ENCODE results near the gene SPOCK1. TPM values are rescaled to one million over a fixed set of nuclear protein-coding genes. Genes with fewer than 3 reads are reported as not detected.

SPOCK1 gene
- total and polyA plus RNA-seq, 10 donors: 0.50 to 17.0 (median 6.6) TPM

- H3K4me3 ChIP-seq: no peak overlapping the region
- intact Hi-C loops (cut with DNase I; ENCODE audit: low total_unique reads): no loop called here
- WGBS, 5 donors: 34 to 63% (median 56%) methylated on average over 4 of the region's 4 CpGs
- H3K27me3 ChIP-seq (replicated peaks in 1 of 7): no peaks in the 10 kb centered on the region
- no peak for DNase-seq
- no peaks in the 10 kb centered on the region for H3K9me3 ChIP-seq
- H3K4me1 ChIP-seq: no peaks in the 10 kb centered on the region
- H3K36me3 ChIP-seq: no peaks in the 10 kb centered on the region
- no peak overlapping the region for H3K27ac ChIP-seq
- TF ChIP-seq CTCF (IDR thresholded peaks at IDR 0.05 in 8 of 11, conservative IDR thresholded peaks at IDR 0.05 in 3 of 11): no peak
- no peak for TF ChIP-seq POLR2A (IDR thresholded peaks at IDR 0.05)
- TF ChIP-seq POLR2AphosphoS5 (IDR thresholded peaks at IDR 0.05): no peak
Observed at GRCh38 chr5:137024044-137024443, 475.1 kb downstream of the SPOCK1 start.

GRCh38 chr5:137023371-137023770, 475.8 kb downstream of the SPOCK1 start:
- intact Hi-C loops (cut with DNase I; ENCODE audit: low total_unique reads): no loop called here
- no peak for TF ChIP-seq POLR2AphosphoS5 (IDR thresholded peaks at IDR 0.05)
- no peak for TF ChIP-seq POLR2A (IDR thresholded peaks at IDR 0.05)
- Histone ChIP-seq H3K4me1 (no peaks in the 10 kb centered on the region), H3K4me3 (no peak overlapping the region), H3K36me3 (no peaks in the 10 kb centered on the region), H3K27ac (no peak overlapping the region), H3K9me3 (no peaks in the 10 kb centered on the region), H3K27me3 (replicated peaks in 1 of 7) (no peaks in the 10 kb centered on the region)
- 74 to 89% (median 79%) methylated on average over 5 of the region's 5 CpGs for WGBS, 5 donors
- no peak for DNase-seq

- TF ChIP-seq POLR2AphosphoS5 (IDR thresholded peaks at IDR 0.05) (no peak), POLR2A (IDR thresholded peaks at IDR 0.05) (no peak), CTCF (IDR thresholded peaks at IDR 0.05 in 8 of 11, conservative IDR thresholded peaks at IDR 0.05 in 3 of 11) (no peak)
- Histone ChIP-seq H3K4me3 (no peak overlapping the region), H3K4me1 (no peaks in the 10 kb centered on the region), H3K27me3 (replicated peaks in 1 of 7) (no peaks in the 10 kb centered on the region), H3K36me3 (no peaks in the 10 kb centered on the region), H3K27ac (no peak overlapping the region), H3K9me3 (no peaks in the 10 kb centered on the region)
- DNase-seq: no peak
- 43 to 61% (median 52%) methylated on average over 2 of the region's 2 CpGs for WGBS, 5 donors
- intact Hi-C loops (cut with DNase I; ENCODE audit: low total_unique reads): no loop called here
Observed at GRCh38 chr5:137022725-137023124, 476.4 kb downstream of the SPOCK1 start.

- no peak overlapping the region for H3K27ac ChIP-seq
- DNase-seq: no peak
- intact Hi-C loops (cut with DNase I; ENCODE audit: low total_unique reads): no loop called here
- no peak for TF ChIP-seq POLR2A (IDR thresholded peaks at IDR 0.05)
- TF ChIP-seq CTCF (IDR thresholded peaks at IDR 0.05 in 8 of 11, conservative IDR thresholded peaks at IDR 0.05 in 3 of 11): no peak
- TF ChIP-seq POLR2AphosphoS5 (IDR thresholded peaks at IDR 0.05): no peak
- no peaks in the 10 kb centered on the region for H3K36me3 ChIP-seq
- H3K4me3 ChIP-seq: no peak overlapping the region
- H3K4me1 ChIP-seq: no peaks in the 10 kb centered on the region
- H3K9me3 ChIP-seq: no peaks in the 10 kb centered on the region
- H3K27me3 ChIP-seq (replicated peaks in 1 of 7): no peaks in the 10 kb centered on the region
- WGBS, 5 donors: 74 to 89% (median 82%) methylated on average over 3 of the region's 3 CpGs
Observed at GRCh38 chr5:137022043-137022442, 477.1 kb downstream of the SPOCK1 start.

- Histone ChIP-seq H3K4me3 (no peak overlapping the region), H3K9me3 (no peaks in the 10 kb centered on the region), H3K36me3 (no peaks in the 10 kb centered on the region), H3K27me3 (replicated peaks in 1 of 7) (no peaks in the 10 kb centered on the region), H3K4me1 (no peaks in the 10 kb centered on the region), H3K27ac (no peak overlapping the region)
- WGBS, 5 donors: 81 to 89% (median 84%) methylated on average over 3 of the region's 3 CpGs
- no peak for DNase-seq
- no peak for TF ChIP-seq POLR2A (IDR thresholded peaks at IDR 0.05)
- no peak for TF ChIP-seq CTCF (IDR thresholded peaks at IDR 0.05 in 8 of 11, conservative IDR thresholded peaks at IDR 0.05 in 3 of 11)
- no peak for TF ChIP-seq POLR2AphosphoS5 (IDR thresholded peaks at IDR 0.05)
- intact Hi-C loops (cut with DNase I; ENCODE audit: low total_unique reads): no loop called here
Observed at GRCh38 chr5:137019229-137019628, 479.9 kb downstream of the SPOCK1 start.
